GM19099 (cell line): Measurements from ENCODE around the gene HRG.

Experiments
- POLR2A ChIP-seq: IDR thresholded peaks from 3 replicates; pipeline ENCODE4 v1.6.1; 2011; ENCODE audit warnings: low read depth; ENCODE audit not compliant: insufficient read length; ENCODE audit errors: extremely low read depth

HRG gene

DNA sequence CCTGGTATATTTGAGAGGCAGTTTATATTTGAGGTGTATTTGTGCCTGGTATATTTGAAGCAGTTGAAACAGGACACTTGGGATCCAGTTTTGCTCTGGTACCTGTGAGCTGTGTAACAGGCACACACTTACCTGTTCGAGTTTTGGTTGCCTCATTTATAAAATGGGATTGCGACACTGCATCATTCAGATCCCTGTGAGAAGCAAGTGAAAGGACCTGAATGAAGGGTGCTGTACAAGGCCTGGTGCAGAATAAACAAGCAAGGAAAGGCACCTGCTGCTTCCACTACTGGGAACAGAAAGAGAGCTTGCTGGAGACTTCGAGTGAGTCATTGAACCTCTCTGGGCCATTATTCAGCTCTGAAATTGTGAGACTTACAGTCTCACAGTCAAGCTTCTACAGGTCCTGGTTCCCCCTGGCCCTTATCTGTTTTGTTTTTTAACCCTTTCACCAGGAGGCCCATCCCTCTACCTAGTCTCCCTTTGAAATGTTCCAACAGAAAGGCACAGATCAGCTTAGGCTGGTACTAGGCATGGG, 14.1 kb upstream of the HRG start:
- TF ChIP-seq POLR2A: no peak

DNA sequence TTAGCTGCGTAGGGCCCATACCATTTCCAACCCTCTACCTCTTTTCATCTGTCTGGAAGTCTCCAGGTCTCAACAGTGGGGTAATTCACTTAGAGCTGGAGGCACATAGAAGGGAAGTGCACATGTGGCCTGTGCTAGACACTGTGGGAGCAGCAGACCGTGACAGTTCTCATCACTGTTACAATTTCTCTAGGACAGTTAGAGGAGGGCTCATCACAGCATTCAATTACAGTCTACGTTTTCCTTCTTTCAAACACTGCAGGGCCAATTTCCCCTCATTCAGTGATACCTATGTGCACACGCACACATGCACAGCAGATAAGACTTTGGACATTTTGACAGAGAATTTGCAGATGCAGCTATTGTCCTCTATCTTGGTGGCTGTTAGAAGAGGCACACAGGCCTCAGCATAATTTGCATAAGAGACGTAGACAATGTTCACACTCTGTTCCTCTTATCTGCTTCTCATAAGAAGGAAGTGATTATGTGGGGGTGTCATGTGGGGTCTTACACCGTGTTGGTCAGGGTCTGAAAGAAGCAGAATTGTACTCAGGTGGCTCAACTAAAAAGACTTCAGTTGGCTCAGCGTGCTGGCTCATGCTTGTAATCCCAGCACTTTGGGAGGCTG, 12.6 kb upstream of the HRG start:
- TF ChIP-seq POLR2A: no peak

DNA sequence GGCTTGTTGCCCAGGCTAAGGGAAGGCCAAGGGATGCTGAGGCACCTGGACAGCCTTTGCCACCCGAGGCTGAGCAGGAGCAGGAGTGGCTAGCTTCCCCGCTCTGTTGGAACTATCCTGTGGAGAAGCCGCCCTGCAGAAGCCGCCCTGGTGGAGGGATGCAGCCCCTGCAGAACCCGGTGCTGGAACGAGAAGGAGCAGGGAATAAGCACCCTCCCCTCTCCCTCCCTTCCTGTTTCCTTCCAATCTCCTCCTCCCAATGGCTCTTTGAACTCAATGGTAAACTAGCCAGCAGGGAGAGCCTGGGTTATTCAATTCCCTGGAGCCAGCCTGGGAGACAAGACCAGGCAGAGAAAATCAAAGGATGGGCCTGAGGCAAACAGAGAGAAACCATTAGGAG, 11.8 kb upstream of the HRG start:
- no peak for TF ChIP-seq POLR2A

DNA sequence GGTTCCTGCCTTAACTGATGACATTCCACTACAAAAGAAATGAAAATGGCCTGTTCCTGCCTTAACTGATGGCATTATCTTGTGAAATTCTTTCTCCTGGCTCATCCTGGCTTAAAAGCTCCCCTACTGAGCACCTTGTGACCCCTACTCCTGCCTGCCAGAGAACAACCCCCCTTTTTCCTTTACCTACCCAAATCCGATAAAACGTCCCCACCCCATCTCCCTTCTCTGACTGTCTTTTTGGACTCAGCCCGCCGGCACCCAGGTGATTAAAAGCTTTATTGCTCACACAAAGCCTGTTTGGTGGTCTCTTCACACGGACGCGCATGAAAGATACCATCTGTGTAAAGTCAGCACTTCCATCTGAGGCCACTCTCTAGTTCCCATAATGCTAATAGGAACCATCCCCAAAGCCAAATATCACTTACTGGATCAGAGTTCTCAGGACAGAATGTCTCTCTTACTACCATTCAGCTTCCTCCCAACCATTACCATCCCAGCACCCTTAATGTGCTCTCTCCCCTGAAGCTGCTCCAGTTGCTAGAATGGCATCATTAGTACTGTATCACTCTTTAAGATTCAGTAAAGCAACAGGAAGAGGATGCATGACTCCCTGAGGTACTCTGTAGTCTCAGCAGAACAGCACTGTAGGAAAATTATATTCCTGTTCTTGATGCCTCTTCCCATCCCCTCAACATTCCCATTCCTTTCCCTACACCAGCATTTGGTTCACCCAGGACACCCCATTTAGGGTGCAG, 2.3 kb upstream of the HRG start:
- TF ChIP-seq POLR2A: no peak

DNA sequence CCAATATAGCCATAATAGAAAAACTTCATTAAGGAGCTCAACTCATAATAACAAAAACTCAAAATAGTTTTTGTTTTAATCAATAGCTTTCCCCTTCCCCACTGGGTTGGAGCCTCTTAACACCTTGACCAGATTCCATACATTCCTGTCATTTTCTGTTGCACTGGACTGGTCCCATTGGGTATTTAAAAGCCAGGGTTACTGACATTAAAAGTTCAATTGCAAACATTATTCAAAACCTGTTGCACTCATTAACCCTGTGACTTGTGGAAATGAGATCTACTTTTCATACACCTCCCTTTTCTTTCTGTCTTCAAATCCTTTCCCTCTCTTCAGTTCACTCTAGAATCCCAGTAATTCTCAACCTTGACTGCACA, 1.7 kb upstream of the HRG start:
- no peak for TF ChIP-seq POLR2A

DNA sequence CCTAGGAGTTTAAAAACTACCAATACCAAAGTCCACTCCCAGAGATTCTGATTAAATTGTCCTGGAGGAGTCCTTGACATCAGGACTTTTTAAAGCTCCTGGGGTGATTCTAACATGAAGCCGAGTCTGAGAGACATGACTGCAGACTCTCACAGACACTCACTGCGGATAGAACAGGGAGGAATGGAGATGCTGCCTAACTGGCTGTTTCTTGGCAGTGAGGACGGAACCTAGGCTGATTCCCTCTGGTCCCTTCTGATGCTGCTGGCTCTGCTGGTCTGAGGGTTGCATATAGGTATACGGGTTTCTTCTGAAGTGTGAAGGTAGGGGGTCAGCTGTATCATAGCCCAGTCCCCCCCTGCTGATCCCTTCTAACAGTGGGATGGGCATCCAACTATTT, 1.3 kb upstream of the HRG start:
- TF ChIP-seq POLR2A: no peak

DNA sequence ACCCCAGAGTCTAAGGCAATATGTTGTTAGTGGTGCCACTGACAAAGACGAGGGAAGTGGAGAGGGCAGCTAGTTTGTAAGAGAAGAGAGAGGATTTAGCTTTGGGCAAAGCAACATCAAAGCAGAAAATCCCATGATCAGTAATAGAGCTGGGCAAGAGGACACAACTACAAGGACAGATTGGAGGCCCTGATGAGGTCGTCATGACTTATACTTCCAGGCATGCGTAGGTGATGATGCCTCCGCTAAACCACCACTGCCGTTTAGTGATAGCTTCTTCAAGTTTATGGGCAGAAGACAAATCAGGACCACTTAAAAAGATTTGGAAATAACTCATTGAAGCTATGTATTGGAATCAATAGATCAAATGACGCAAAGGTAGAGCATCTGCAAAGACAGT, 2.6 kb downstream of the HRG start:
- no peak for TF ChIP-seq POLR2A

DNA sequence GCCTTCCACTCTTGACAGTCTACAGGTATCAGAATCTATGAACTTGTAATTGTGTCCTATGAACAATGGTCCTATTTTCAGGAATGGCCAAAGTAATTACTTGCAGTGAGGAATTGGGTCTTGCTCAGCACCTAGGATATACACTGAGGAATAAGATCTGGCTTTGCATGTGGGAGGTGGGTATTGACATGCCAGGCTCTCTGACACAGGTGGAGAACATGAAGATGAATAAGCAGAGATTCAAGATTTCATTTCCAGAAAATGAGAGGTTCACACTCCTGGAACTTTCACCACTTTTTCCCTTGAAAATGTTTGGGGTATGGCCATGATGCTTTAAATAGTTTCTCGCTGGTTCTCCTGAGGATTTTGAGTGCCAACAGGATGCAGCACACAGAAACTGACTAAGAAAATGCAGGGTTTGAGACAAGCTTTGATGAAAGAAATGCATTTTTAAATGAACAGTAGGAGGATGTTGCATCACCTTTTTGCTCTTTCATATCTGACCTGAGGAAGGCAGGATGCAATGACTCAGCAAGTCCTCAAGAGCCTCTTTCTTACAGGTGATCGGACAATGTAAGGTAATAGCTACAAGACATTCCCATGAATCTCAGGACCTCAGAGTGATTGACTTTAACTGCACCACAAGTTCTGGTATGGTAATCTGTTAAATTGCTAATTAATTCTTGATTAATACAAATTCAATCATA, 3.7 kb downstream of the HRG start:
- no peak for TF ChIP-seq POLR2A

DNA sequence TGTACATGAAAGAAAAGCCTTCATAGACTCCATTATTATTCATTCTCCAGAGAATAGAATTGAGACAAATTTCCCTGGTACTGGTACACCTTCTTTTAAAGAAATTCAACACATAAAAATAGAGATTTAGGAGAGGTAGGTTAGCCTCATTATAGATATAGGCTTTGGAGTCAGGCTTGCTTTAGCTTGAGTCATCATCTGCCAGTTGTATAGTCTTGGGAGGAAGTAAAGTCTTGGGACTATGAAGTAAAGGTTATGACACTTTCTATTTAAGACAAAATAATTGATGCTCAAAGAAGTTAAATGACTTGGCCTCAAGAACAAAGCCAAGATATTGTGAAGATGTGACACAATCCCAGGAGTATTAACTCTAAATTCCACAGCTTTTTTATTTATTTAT, 4.3 kb downstream of the HRG start:
- TF ChIP-seq POLR2A: no peak

DNA sequence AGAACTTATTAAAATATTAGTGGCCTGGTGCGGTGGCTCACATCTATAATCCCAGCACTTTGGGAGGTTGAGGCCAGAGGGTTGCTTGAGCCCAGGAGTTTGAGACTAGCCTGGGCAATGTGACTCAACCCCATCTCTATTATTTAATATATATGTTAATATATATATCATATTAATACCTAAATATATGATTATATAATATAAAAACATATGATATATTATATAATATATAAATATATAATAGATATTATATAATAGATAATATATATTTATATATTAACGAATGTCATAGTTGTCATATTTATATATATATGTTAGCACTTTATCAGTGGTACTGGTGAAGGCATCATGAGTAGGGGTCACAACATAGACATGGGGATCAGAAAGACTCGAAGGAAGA, 5.2 kb downstream of the HRG start:
- TF ChIP-seq POLR2A: no peak

DNA sequence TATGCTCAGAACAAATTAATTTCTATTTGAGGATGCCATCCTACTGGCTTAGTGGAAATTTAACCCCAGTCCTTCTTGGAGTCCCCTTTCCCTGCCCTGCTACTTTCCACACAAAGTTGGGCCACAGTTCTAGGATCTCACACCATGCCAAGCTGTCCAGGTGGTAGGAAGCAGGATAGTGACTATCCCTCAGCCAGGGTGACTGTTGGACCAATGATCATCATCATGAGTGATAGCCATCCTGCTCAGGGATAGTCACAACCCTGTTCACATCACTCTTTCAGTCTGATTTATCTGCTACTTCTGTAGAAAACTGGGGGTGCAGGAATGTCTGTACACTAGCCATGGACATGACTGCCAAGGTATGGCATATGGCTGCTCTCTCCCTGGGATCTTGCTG, 12.8 kb downstream of the HRG start:
- TF ChIP-seq POLR2A: no peak

DNA sequence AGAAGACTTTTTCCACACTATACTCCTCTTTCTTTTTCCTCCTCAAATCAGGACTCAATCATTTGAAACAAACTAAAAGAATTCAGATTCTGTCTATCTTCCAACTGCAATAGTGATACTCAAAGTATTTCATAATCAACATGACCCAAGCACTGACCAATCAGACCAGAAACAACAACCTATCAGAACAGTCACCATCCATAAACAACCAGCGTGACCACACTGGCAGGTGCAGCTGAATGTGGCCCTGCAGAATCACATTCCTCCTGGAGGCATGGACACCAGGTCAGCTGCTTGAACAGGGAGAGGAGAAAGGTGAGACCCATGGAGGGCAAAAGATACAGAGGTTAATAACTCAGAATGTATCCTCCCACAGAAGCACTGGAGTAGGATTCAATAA, 13.3 kb downstream of the HRG start:
- no peak for TF ChIP-seq POLR2A

DNA sequence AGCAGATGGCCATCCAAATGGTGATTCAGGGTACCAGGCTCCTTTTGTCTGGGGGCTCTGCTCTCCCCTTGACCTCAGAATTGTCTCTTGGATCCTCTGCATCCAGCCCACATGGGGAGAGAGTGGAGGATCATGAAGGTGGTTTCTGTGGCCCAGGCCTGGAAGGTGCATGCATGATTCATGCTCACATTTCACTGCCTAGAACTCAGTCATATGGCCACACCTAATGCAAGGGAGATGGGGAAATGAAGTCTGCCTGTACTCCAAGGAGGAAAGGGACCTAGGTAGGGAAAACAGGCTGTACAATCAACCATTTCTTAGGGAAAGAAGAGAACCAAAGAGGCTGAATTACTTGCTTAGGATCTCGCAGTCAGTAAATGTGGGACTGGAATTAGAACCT, 15.1 kb downstream of the HRG start:
- TF ChIP-seq POLR2A: no peak

DNA sequence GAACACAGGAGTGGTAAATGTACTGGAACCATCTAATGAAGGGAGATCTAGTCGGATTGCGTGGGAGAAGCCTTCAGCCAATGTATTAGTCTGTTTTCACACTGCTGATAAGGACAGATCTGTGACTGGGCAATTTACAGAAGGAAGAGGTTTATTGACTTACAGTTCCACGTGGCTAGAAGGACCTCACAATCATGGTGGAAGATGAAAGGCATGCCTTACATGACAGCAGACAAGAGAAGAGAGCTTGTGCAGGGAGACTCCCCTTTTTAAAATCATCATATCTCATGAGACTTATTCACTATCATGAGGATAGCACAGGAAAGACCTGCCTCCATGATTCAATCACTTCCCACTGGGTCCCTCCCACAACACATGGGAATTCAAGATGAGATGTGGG, 17.0 kb downstream of the HRG start:
- no peak for TF ChIP-seq POLR2A

DNA sequence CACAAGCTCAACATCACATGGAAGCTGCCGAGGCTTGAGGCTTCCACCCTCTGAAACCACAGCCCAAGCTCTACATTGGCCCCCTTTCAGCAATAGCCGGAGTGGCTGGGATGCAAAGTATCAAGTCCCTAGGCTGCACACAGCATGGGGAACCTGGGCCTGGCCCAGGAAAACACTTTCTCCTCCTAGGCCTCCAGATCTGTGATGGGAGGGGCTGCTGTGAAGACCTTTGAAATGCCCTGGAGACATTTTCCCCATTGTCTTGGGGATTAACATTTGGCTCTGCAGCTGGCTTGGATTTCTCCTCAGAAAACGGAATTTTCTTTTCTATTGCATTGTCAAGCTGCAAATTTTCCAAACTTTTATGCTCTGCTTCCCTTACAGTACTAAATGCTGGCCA, 18.2 kb downstream of the HRG start:
- no peak for TF ChIP-seq POLR2A

DNA sequence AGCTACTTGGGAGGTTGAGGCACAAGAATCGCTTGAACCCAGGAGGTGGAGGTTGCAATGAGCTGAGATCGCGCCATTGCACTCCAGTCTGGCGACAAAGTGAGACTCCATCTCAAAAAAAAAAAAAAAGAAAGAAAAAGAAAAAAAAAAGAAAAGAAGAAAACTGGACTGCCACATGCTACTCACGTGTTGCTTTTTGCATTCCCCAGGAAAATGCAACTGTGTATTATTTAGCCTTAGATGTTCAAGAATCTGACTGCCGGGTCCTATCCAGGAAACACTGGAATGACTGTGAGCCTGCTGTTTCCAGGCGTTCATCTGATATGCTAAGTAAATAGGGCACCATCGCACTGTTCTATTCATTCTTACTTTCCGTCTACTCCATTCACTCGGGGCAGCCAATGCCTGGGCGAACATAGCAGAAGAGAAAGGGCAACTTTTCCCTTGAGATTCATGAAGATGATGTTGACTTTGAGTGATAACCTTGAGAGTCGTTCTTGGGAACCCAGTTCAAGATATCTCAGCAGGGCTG, 21.4 kb downstream of the HRG start:
- no peak for TF ChIP-seq POLR2A
